GM12801 (cell line): ENCODE measurements around the gene GRIFIN.

Experiments used
- TF ChIP-seq, protein P1 (sequence below): IDR thresholded peaks from one replicate; pipeline ENCODE4 v1.5.1; 2011; ENCODE audit warnings: control low read depth; ENCODE audit not compliant: insufficient read length; ENCODE audit errors: extremely low read depth

Gene GRIFIN

DNA sequence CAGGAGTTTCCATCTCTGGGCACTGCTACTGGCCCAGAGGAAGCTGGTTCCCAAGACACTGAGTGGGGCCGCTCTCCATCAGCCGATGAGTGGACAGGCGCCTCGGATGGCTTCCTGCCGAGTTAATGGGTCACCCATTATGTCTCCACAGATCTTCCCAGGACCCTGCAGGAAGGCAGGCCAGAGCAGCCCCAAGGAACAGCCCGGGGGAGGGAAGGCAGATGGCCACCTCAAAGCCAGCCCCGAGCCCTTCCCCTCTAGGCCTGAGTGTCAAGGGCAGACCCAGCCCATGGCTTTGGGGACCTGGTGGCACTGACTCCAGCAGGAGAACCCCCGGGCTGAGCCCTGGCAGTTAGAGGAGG, 40.0 kb upstream of the GRIFIN start:
- TF ChIP-seq, protein P1, sequence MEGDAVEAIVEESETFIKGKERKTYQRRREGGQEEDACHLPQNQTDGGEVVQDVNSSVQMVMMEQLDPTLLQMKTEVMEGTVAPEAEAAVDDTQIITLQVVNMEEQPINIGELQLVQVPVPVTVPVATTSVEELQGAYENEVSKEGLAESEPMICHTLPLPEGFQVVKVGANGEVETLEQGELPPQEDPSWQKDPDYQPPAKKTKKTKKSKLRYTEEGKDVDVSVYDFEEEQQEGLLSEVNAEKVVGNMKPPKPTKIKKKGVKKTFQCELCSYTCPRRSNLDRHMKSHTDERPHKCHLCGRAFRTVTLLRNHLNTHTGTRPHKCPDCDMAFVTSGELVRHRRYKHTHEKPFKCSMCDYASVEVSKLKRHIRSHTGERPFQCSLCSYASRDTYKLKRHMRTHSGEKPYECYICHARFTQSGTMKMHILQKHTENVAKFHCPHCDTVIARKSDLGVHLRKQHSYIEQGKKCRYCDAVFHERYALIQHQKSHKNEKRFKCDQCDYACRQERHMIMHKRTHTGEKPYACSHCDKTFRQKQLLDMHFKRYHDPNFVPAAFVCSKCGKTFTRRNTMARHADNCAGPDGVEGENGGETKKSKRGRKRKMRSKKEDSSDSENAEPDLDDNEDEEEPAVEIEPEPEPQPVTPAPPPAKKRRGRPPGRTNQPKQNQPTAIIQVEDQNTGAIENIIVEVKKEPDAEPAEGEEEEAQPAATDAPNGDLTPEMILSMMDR = no peak

DNA sequence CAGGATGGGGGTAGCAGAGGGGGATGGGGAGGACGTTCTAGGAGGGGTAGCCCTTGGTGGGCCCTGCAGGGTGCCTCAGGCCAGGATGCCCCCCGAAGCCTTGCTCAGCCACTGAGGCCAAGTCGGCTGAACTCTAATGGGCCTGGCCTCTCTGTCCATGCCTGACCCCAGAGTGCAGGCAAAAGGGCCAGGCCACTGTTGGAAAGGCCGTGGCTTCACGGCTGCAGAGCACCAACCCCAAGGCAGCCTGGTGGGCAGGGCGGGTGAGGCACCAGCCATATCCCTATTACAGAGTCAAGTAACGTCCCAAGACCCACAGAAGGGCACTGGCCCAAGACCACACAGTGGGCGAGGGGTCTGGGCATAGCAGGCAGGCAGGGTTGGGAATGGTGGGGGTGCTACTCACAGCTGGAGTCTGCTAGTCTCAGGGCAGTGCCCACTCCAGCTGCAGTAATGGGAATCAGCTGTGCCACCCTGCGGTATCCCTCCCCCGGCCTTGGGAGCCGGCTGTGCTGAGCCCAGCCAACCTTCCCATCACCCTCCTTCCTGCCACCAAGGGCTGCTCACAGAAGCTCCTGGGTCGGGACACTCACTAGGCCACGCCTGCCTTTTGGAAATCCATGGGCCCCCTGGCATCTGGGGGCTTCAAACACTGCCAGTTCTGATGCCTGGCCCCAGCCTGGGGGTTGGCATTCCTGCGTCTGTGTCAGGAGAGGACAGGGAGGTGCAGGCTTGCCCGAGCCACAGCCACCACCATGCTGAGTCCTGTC, 39.4 kb upstream of the GRIFIN start:
- TF ChIP-seq, protein P1 = no peak

- TF ChIP-seq, protein P1 = no peak
These were observed 38.5 kb upstream of the GRIFIN start for GRCh38 chr7:2514473-2515423.

GRCh38 chr7:2513702-2514101, 37.5 kb upstream of the GRIFIN start:
- TF ChIP-seq, protein P1 = no peak

DNA sequence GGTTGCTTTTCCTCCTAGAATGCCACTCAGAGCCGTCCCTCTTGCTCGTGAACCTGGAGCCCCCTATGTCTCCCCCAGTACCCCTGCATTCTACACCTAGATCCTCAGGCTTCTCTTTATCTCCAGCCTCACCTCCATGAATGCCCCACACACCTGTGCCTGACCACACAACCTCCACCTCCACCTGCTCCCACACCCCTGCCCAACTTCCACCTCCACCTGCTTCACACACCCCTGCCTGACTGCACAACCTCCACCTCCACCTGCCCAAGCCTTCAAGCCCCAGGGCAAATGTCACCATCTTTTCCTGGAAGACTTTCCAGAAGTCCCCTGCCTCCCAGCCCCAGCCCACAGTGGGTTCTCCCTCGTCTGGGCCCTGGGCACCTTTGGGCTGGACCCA, 36.5 kb upstream of the GRIFIN start:
- TF ChIP-seq, protein P1 = no peak

DNA sequence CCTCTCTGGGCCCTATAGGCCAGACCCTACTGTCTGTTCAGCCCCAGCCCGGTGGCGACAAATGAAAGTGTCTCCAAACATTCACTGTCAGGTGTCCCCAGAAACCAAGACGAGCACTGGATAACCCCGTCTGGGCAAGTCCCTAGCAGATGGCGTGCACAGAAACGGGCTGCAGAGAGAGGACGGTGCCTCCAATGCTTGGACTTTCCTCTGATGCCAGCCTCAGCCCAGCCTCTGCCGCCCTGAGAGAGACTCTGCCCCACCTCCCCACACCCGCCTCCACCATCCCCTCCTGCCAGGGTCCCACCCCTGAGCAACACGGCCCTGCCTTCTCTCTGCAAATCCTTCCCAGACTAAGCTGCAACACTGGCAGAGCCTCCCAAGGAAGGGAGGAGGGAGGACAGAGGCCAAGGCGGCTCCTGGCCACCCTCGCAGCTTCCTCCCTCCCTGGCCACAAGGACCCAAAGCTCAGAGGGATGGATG, 36.0 kb upstream of the GRIFIN start:
- TF ChIP-seq, protein P1 = no peak

DNA sequence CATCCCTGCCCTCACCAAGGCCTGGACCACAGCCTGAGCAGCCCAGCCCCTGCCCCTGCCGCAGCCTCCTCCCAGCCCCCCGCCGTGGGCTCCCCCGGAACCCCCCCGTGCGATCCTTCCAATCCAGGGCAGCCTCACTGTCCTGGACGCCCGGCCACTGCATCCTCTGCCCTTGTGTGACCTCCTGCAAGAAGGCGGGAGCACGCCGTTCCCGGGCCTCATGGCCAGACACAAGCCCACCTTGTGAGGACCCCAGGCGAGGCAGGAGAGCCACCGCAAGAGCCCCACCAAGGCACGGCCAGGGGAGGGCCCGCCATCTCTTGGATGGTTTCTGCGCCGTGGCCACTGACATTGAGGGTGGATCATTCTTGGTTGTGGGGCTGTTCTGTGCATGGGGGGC, 35.6 kb upstream of the GRIFIN start:
- TF ChIP-seq, protein P1 = no peak
